Measurements from ENCODE around the gene NLGN4X.

The NLGN4X gene

GRCh38 chrX:5842601-5843000 is 386.1 kb downstream of the NLGN4X start:
- DNase-seq: no peak

Measured in Kasumi-1 (cell line).